Stimulated activated CD8-positive, alpha-beta memory T cell treated with anti-CD3 and anti-CD28 coated beads, Interleukin-15, amount 100 ng/mL, for 48 hours (primary cell): ENCODE data around the gene GLCE.
"Not testable (repeated sequence)": the region's sequence is repeated elsewhere in the genome, so short reads cannot be mapped to it uniquely, and the experiment has no call there.

ENCODE experiments used
- DNase-seq, 2 donors: peaks; one replicate each; pipeline ENCODE4 v3.0.0-alpha.2; 2020; ENCODE audit warnings: low read depth in 2 of 2

The GLCE gene

DNA sequence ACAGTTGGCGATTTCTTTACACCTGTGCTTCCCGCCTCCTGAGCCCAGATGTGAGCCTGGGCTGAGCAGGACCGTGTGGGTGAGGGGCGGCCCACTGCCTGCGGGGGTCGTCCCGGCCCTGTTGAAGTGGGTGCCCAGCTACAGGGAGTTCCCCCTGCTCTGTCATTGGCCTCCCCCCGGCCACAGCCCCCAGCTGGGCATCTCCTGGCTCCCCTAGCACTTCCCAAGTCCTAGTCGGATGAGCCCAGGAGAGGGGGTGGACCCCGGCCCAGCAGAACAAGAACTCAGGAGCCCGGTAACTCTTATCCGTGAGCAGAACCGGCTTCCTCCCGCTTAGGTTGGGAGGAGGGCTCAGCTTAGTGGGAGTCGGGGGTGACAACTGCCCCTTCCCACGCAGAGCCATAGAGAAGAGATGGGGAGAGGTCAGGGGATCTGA, 139.0 kb downstream of the GLCE start:
- DNase-seq = no peak

GRCh38 chr15:69299943-69300588, 139.6 kb downstream of the GLCE start:
- DNase-seq = no peak

- not testable (repeated sequence) for DNase-seq
Observed at GRCh38 chr15:69301101-69301500, 140.7 kb downstream of the GLCE start.

DNA sequence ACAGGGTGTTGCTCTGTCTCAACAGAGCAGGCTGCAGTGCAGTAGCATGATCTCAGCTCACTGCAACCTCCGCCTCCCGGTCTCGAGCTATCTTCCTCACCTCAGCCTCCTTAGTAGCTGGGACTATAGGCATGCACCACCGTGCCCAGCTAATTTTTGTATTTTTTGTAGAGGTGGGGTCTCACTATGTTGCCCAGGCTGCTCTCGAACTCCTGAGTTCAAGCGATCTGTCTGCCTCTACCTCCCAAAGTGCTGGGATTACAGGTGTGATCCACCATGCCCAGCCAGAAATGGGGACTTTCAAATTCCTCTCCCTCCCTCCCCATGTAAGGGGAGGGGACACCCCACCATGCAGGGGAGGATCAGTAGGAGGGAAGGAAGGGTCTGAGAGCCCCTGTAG, 141.7 kb downstream of the GLCE start:
- not testable (repeated sequence) for DNase-seq

- DNase-seq = no peak
Observed at GRCh38 chr15:69302929-69303328, 142.5 kb downstream of the GLCE start.

- no peak for DNase-seq
Observed at GRCh38 chr15:69303337-69304181, 143.1 kb downstream of the GLCE start.

DNA sequence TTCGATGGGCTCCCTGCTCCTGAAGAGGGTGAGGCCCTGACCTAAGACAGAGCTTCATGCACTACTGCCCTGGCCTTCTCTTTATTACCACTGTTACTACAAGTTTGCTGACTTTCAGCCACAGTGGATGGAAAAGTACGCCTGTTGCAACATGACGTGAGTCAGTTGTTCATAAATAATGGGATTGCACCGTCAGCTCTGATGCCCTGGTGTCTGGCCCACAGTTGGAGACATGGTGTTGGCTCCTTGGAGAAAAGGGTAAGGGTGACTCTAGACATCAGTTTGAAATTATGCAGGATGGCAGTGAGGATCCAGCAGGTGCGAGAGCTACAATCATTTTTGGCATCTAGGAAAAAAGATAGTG, 143.7 kb downstream of the GLCE start:
- no peak for DNase-seq

DNA sequence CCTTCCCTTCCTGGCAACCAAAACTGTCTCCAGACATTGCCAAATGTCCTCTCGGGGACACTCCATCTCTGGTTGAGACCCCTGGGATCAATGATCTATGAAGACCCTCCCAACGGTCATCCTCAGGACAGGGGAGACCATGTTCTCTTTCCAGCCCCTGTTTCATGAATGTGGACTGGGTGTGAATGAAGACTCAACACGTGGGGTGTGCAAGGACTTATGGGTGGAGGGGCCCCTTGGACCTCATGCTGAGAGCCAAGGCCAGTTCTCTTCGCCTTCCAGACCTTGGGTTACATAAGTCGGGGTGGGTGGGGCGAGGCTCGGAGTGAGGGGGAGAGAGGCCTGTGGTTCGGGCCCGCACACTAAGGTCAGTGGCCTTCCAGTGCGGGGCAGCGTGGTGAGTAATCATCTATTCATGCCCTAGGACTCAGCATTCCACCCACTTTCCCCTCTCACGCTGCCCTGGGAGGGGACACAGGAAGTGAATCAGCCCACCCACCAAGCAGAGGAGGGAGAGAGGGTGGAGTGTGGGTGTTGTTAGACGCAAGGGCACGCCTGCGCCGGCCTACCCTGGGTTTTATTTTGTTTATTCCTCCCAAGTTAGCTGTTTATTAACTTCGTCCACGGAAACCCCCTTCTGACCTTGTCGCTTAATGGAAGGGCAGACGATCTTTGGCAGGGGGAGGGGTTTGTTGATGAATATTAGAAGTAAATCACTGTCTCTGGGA, 144.9 kb downstream of the GLCE start:
- DNase-seq = no peak

DNA sequence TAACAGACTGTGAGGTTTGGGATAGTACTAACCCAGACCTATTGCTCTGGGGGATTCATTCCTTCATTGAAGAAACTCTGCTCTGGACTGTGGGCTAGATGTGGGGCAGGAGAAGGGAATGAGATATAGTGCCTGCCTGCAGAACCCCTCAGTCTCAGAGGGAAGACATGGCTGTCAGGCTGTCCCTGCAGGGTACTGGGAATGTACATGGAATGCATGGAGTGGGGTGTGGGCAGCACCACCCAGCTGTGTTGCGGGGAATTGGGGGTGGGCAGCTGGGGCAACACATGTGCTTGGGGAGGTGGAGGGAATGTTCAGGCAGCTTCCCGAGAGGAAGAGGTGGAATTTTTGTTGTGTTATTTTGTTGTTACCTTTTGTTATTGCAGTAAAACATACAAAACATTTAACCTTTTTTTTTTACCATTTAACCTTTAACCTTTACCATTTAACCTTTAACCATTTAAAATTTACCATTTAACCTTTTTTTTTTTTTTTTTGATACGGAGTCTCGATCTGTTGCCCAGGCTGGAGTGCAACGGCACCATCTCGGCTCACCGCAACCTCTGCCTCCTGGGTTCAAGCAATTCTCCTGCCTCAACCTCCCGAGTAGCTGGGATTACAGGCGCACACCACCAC, 145.6 kb downstream of the GLCE start:
- no peak for DNase-seq

DNA sequence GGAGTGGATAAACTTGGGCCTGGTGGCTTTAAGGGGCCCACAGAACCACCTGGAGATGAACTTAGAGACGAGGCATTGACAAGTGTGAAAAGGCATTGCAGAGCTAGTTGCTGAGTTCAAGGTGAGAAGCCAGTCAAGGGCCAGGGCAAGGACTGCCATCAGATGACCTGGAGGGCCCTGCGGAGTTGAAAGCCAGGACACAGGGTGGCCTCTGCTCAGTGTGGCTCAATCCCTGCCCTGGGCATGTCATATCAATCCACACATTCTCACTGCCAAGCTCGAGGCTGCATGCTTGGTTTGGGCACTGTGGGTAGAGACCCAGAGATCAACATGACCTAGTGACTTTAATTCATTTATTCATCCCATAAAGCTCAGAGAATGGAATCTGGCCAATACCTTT, 147.5 kb downstream of the GLCE start:
- no peak for DNase-seq

- DNase-seq = no peak
Observed at GRCh38 chr15:69308949-69309348, 148.5 kb downstream of the GLCE start.

- DNase-seq = no peak
Observed at GRCh38 chr15:69311319-69311721, 150.9 kb downstream of the GLCE start.

DNA sequence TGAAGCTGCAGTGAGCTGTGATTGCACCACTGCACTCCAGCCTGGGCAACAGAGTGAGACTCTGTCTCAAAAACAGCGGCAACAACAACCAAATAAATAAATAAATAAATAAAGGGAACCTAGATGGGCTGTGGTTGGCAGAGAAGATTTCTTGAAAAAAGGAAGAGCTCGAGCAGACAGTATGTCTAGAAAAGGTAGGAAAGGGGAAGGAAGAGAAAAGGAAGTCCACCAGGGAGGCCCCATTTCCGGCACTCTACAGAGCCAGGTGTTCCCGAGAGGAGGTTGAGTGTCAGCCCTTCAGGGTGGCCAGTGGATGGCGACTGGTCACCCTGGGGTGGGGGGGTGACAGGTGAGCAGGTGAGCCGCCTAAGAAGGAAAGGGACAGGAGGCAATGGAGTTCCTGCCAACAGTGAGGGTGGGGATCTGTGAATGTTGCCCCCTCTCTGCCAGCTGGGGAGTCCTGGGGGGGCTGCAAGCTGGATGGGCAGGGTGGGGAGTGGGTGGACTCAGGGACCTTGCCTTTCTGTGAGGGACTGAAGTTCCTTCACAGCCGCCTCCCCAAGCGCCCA, 153.1 kb downstream of the GLCE start:
- DNase-seq = no peak

DNA sequence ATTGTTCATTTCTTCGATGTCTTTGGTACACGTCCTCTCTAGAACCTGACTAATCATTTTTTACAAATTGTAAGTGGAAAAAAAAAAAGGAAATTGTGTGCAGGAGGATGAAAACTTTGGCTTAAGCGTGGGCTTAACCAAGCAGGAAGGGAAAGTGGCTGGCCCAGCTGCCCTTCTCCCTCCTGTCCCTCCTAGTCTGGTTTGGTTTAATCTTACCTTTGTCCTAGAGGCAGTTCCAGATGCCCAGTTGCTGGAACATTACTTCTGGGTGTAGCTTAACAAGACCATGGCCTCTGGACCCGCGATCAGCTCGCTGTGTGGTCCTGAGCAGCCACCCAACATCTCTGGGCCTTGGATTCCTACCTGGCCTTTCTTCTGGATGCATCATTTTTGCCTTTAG, 153.7 kb downstream of the GLCE start:
- no peak for DNase-seq

GRCh38 chr15:69314736-69315135, 154.3 kb downstream of the GLCE start:
- no peak for DNase-seq

- no peak for DNase-seq
Observed at GRCh38 chr15:69315402-69316110, 155.1 kb downstream of the GLCE start.

DNA sequence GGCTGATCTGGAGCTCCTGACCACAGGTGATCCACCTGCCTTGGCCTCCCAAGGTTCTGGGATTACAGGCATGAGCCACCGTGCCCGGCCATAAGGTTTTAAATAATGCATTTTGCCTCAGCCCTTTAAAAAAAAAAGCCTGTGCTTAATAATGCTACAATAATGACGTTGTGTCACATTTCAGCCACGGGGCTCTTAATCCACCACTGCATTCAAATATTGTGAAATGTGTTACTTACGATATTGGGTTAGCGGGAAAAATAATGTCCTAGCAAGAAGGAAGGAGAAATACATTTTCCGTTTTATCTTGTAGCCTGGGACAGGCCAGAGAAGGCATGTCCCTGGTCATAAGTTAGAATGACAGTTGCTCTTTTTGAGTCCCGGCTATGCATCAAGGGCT, 155.9 kb downstream of the GLCE start:
- no peak for DNase-seq

DNA sequence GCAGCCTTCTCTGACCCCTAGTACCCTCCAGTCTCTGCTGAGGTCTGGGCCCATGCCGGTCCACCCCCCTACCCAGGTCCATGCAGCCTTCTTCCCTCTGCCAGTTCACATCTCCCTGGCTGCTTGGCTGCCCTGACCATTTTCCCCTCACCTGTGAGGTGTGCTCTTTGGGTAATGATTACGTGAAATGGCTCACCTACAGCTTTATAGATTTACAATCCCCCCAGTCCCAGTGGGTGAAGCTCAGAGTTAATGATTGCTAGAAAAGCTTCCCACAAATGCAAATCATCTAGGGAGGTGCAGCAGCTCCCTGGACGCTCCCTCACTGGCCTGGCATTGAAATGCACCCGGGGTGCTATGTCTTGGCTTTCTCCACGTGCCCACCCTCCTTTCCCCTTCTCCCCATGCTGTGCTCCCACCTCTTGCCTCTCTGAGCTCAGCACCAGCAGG, 157.0 kb downstream of the GLCE start:
- no peak for DNase-seq

DNA sequence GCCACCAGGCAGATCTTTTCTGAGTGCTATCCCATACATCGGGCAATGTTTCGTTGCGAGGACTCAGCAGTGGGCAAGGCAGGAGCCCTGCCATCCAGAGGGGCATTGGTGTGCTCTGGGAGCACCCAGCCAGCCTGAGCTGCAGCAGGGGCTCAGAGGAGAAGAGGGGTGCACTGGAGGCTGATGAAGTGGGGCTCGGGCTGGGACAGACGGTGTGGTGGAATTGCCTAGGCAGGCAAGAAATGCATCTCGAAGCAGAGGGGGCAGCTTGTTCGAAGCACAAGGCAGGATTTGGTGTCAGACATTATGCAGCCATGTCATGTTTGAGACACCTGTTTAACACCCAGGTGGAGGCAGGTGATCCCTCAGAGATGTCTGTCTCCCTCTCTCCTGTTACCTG, 157.6 kb downstream of the GLCE start:
- DNase-seq = no peak

DNA sequence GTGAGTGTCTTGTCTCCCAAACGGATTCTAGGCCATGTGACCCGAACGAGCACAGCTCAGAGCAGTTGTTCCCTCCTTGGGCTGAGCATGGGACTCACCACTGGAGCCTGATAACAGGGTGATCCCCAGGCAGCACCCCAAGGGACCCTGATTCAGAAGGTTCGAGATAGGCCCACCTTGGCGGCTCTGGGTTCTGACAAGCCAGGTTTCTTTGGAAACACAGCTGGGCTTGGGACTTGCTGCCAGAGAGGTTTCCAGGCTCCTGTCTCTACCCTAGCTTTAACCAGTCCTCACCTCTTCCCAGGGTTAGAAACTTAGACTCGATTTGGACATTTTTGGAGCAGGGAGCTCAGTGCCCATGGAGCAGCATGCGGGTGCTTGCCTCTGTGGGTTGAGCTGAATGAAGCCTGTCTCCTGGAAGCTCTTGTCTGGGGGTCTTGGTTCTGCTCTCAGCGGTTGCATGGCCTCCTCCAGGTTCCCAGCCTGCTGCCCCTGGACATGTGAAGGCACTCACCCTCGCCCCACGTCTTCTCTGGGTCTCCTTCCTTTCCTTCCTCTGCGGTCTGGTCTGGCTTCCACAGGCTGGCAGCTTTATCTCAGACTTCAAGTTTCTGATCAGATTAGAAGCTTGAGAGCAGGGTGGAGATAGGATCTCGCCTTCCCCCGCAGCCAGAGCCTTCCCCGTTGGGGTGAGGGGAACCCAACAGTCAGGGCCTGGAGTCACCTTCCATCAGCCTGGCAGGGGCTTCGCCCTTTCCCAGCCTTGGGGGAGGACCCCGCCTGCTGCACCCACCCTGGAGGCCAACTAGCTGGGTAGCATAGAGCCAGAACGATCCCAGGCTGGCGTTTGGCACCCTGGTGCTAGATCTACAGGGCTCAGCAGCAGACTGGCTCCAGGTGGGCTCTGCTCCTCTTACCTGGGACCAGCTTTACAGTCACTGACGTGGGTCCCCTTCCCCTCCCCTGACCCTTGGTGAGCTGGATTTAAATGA, 159.2 kb downstream of the GLCE start:
- DNase-seq = no peak
